ENCODE measurements around the gene THBS2. TPM values are rescaled to one million over a fixed set of nuclear protein-coding genes. Genes with fewer than 3 reads are reported as not detected.

Gene THBS2
- total and polyA plus RNA-seq, 2 of the 8 experiments (the other 6 are each of a cell fraction or from before 2014, with no cell fraction given), result 11.0 to 22.5 TPM

- Histone ChIP-seq H3K56ac (replicated peaks; ENCODE audit: insufficient read length, low read depth, low read length) (peak overlapping the region; percentile 36), H2BK15ac (ENCODE audit: low read length) (no peak overlapping the region), H3K79me1 (ENCODE audit: low read depth, low read length) (no peaks in the 10 kb centered on the region), H3K18ac (ENCODE audit: extremely low read depth, low read length) (no peak overlapping the region), H2BK5ac (ENCODE audit: low read depth, low read length) (no peak overlapping the region), H2BK20ac (ENCODE audit: low read length) (no peak overlapping the region), H3K23me2 (ENCODE audit: low read depth, low read length) (peaks cover 15% of the 10 kb centered on the region; the same call in 1 of the 2 replicates), H4K91ac (replicated peaks; ENCODE audit: insufficient read length, low read length) (no peak overlapping the region), H2AK5ac (ENCODE audit: low read depth, low read length) (no peak overlapping the region), H2BK12ac (ENCODE audit: low read depth, low read length) (no peak overlapping the region), H4K5ac (ENCODE audit: insufficient read length, low read depth, low read length) (no peak overlapping the region), H3K23ac (ENCODE audit: insufficient read length) (no peak overlapping the region), H3K4me3 (ENCODE audit: extremely low read depth in 1 of 4, insufficient read depth in 2 of 4, low read depth in 3 of 4, low read length in 4 of 4) (no peak overlapping the region), H3K4me1 (replicated peaks in 1 of 4; ENCODE audit: control insufficient read depth in 3 of 4, insufficient read depth in 4 of 4, low read length in 3 of 4) (no peaks in the 10 kb centered on the region; a peak in 2 of 7 replicates), H3K79me2 (ENCODE audit: control insufficient read depth in 1 of 2, insufficient read depth in 2 of 2, low read length in 2 of 2) (no peaks in the 10 kb centered on the region), H3K9me3 (ENCODE audit: insufficient read depth in 2 of 2, low read depth in 1 of 2, low read length in 1 of 2) (peaks cover 8 to 9% of the 10 kb centered on the region in 2 experiments; a peak in 3 of 4 replicates), H4K20me1 (replicated peaks in 1 of 2; ENCODE audit: control insufficient read depth in 1 of 2, insufficient read depth in 2 of 2, low read length in 2 of 2) (no peaks in the 10 kb centered on the region), H2AFZ (ENCODE audit: low read length) (no peak overlapping the region), H3K4ac (replicated peaks; ENCODE audit: insufficient read length, low read depth, low read length) (no peak overlapping the region), H3K36me3 (ENCODE audit: control insufficient read depth in 2 of 4, insufficient read depth in 4 of 4, low read length in 3 of 4) (peaks cover 0 to 30% (median 10%) of the 10 kb centered on the region in 4 experiments; a peak in 6 of 8 replicates), H3K27ac (ENCODE audit: low read depth, low read length) (no peak overlapping the region), H4K8ac (ENCODE audit: extremely low read depth, insufficient read depth, low read length) (no peak overlapping the region), H3K4me2 (ENCODE audit: insufficient read depth in 1 of 2, low read depth in 2 of 2, low read length in 2 of 2) (no peak overlapping the region), H2BK120ac (replicated peaks; ENCODE audit: low read depth, low read length) (no peak overlapping the region), H3K14ac (ENCODE audit: insufficient read length) (no peak overlapping the region), H3K27me3 (replicated peaks in 1 of 4; ENCODE audit: control insufficient read depth in 3 of 4, extremely low read depth in 1 of 4, insufficient read depth in 3 of 4, low read length in 3 of 4) (no peaks in the 10 kb centered on the region), H3K9ac (replicated peaks in 1 of 4; ENCODE audit: extremely low read depth in 1 of 4, low read depth in 3 of 4, low read length in 3 of 4) (no peak overlapping the region)
- ChIA-PET POLR2A (ENCODE audit: partially characterized antibody) (no interaction called here), CTCF (ENCODE audit: partially characterized antibody) (no interaction called here)
- 83% methylated on average over 1 of the region's 1 CpG; no CpG with 5 or more reads in 1 of the 2 experiments for WGBS, 2 experiments (ENCODE audit: extremely low coverage in 1 of 2, insufficient coverage in 1 of 2, insufficient read length in 1 of 2, insufficient replicate concordance in 2 of 2, low coverage in 1 of 2, low lambda C conversion rate in 2 of 2, missing lambda C conversion rate in 1 of 2)
- FAIRE-seq (no peak), DNase-seq (ENCODE audit: low read depth in 1 of 2, low spot score in 2 of 2) (no peak)
- TF ChIP-seq CHD2 (IDR thresholded peaks at IDR 0.05; ENCODE audit: low read length) (no peak), CBX8 (IDR thresholded peaks at IDR 0.05; ENCODE audit: borderline replicate concordance, low read depth, low read length) (no peak), HDAC2 (IDR thresholded peaks at IDR 0.05; ENCODE audit: borderline replicate concordance in 1 of 2, low read depth in 2 of 2, low read length in 2 of 2) (no peak), SP1 (IDR thresholded peaks at IDR 0.05; ENCODE audit: low read depth, low read length) (no peak), SIX5 (IDR thresholded peaks at IDR 0.05; ENCODE audit: low read depth, low read length) (no peak), NRF1 (IDR thresholded peaks at IDR 0.05; ENCODE audit: low read depth, low read length) (no peak), ASH2L (IDR thresholded peaks at IDR 0.05; ENCODE audit: low read length) (no peak), SUZ12 (IDR thresholded peaks at IDR 0.05; ENCODE audit: low read length) (no peak), KDM4A (IDR thresholded peaks at IDR 0.05; ENCODE audit: low read depth, low read length, severe bottlenecking) (no peak), CREB1 (IDR thresholded peaks at IDR 0.05) (no peak), SIN3A (conservative IDR thresholded peaks at IDR 0.05 in 1 of 2, IDR thresholded peaks at IDR 0.05 in 1 of 2; ENCODE audit: low read depth in 1 of 2, low read length in 2 of 2) (no peak), TBP (IDR thresholded peaks at IDR 0.05; ENCODE audit: low read depth, low read length) (no peak), EP300 (IDR thresholded peaks at IDR 0.05; ENCODE audit: borderline replicate concordance in 1 of 2, low read depth in 2 of 2, low read length in 2 of 2) (no peak), BRCA1 (IDR thresholded peaks at IDR 0.05; ENCODE audit: low read depth, low read length) (no peak), GTF2F1 (IDR thresholded peaks at IDR 0.05; ENCODE audit: borderline replicate concordance, low read depth, low read length) (no peak), POLR2A (IDR thresholded peaks at IDR 0.05; ENCODE audit: control extremely low read depth in 1 of 2, low read depth in 2 of 2, low read length in 2 of 2) (no peak)
These were observed 35.7 kb downstream of the THBS2 start for GRCh38 chr6:169217972-169218371.

Data from H1 (cell line).